EH (cell line): ENCODE results near the gene B3GALT6.
"Not testable (repeated sequence)": the region's sequence is repeated elsewhere in the genome, so short reads cannot be mapped to it uniquely, and the experiment has no call there.

Experiments used
- DNase-seq: peaks from one replicate; pipeline ENCODE4 v3.0.0-alpha.2; 2015; ENCODE audit warnings: low read depth

The B3GALT6 gene

DNA sequence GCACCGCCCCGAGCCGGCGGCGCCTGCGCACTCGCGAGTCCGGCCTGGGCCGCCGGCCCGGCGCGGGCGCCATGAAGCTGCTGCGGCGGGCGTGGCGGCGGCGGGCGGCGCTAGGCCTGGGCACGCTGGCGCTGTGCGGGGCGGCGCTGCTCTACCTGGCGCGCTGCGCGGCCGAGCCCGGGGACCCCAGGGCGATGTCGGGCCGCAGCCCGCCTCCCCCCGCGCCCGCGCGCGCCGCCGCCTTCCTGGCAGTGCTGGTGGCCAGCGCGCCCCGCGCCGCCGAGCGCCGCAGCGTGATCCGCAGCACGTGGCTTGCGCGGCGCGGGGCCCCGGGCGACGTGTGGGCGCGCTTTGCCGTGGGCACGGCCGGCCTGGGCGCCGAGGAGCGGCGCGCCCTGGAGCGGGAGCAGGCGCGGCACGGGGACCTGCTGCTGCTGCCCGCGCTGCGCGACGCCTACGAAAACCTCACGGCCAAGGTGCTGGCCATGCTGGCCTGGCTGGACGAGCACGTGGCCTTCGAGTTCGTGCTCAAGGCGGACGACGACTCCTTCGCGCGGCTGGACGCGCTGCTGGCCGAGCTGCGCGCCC lies at the start of gene B3GALT6:
Gene B3GALT6 (plus strand): TSS at position 30 of the 588 bp plus-strand sequence. CDS start 42 bp downstream, at position 72.
- no peak for DNase-seq

DNA sequence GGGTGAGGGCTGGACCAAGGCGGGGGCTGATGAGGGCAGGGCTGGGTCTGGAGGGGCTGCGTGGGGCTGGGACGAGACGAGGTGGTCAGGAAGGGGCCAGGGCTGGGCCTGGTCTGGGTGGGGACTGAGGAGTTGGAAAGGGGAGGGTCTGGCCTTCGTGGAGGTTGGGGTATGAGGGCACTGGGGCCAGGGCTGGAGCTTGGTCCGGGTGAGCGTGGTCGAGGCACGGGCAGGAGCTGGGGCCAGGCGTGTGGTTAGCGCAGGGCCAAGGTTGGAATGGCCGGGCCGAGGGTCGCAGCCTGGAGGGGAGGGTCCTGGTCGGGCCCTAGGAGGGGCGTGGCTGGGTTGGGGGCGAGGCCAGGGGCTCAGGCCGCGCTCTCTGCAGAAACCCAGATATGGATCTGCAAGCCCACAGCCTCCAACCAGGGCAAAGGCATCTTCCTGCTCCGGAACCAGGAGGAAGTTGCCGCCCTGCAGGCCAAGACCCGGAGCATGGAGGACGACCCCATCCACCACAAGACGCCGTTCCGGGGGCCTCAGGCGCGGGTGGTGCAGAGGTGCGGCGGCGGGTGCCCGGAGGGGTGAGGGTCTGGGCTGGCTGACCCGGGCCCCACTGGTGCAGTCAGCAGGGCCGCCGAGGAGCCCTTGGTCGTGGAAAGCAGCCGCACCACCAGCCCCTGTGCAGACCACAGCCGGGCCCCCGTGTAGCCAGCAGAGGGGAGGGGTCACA lies 49.4 kb upstream of the B3GALT6 start:
- no peak for DNase-seq

DNA sequence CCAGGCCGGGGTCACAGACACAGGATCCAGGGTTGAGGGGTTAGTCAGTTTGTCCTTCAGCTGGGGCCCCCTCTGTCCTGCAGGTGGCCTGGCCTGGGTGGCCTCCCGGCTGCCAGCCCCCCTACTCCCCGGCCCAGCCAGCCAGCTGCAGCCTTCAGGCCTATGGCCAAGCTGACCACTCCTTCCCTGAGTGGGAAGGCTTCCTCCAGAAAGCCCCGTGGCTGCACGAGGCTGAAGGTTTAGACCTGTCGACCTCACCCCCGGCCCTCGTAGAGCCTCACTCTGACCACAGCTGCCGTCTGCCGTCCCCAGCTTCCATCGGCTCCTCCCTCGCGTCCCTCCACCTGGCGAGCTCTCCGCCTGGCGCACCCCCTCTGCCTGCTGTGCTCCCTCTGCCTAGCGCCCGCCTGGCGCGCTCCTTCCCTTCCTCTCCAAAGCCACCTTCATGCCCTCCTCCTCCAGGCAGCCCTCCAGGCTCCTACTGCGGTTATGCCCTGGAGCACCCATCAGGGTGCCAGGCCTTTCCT lies 48.8 kb upstream of the B3GALT6 start:
- no peak for DNase-seq

GRCh38 chr1:1183833-1184775 lies 47.9 kb upstream of the B3GALT6 start:
- no peak for DNase-seq

DNA sequence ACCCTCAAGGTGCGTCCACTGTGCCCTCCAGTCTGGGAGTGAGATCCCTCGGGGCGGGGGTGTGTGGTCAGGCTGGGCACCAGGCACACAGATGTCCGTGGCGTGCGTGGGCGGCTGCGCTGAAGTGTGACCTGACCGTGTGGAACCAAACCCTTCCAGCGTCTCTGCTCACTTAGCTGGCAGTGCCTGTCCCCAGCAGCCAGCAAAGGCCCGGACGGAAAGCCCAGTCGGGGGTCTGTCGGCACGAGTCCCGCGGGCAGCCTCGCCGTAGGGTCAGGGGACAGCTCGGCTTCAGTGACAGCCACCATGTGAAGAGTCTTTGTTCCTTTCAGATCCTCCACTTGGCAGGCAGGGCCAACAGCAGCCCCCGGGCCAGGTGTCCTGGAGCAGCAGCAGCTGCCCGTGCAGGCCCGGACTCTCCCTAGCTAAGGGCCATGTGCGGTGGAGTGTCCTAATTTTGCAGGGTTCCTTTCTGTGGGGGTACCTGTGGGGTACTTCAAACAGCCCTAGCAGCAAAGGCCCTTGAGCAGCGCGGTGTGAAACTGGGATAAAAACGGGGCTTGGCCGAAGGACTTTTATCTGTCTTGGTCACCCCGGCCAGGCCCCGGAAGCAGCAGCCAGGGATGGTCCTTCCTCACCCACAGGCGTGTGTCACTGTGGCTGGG lies 46.8 kb upstream of the B3GALT6 start:
- DNase-seq = no peak

- DNase-seq = peak; percentile 77
Observed at GRCh38 chr1:1187938-1188337, 44.1 kb upstream of the B3GALT6 start.

DNA sequence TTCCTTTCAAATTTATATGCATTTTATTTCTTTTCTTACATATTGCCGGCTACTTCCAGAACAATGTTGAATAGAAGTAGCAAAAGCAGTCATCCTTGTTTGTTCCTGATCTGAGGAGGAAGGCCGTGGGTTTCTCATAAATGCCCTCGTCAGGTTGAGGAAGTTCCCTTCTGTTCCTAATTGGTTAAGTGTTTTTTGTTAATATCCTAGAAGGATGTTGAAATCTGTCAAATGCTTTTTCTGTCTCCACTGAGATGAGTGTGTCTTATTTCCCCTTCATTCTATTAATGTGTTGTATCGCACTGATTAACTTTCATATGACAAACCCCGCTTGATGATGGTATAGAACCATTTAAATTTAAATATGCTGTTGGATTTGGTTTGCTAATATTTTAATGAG lies 42.9 kb upstream of the B3GALT6 start:
- no peak for DNase-seq

GRCh38 chr1:1191734-1192133 lies 40.3 kb upstream of the B3GALT6 start:
- no peak for DNase-seq

GRCh38 chr1:1194723-1195122 lies 37.3 kb upstream of the B3GALT6 start:
- DNase-seq = no peak

DNA sequence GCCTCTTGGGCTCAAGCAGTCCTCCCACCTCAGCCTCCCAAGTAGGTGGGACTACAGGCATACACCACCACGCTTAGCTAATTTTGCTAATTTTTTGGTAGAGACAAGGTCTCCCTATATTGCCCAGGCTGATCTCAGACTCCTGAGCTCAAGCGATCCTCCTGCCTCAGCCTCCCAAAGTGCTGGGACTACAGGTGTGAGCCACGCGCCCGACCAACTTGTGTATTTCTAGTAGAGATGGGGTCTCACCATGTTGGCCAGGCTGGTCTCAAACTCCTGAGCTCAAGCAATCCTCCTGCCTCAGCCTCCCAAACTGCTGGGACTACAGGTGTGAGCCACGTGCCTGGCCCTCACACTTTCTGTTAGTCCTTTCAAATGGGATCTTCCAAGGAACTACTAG lies 36.3 kb upstream of the B3GALT6 start:
- not testable (repeated sequence) for DNase-seq

GRCh38 chr1:1196431-1197187 lies 35.4 kb upstream of the B3GALT6 start:
- no peak for DNase-seq

DNA sequence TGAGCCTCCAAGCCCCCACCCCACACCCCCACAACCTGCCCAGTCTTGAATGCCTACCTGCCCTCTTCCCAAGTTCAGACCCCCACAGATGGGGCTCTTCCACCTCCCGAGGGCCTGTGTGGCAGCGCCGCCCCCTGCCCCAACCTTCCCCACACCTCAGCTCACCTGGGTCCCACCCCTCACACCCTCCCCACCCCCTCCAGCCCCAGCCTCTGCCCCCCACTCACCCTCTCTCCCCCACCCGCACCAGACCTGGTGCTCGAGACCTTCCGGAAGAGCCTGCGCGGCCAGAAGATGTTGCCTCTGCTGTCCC lies 34.9 kb upstream of the B3GALT6 start:
- no peak for DNase-seq

GRCh38 chr1:1197551-1198422 lies 34.2 kb upstream of the B3GALT6 start:
- DNase-seq = no peak

DNA sequence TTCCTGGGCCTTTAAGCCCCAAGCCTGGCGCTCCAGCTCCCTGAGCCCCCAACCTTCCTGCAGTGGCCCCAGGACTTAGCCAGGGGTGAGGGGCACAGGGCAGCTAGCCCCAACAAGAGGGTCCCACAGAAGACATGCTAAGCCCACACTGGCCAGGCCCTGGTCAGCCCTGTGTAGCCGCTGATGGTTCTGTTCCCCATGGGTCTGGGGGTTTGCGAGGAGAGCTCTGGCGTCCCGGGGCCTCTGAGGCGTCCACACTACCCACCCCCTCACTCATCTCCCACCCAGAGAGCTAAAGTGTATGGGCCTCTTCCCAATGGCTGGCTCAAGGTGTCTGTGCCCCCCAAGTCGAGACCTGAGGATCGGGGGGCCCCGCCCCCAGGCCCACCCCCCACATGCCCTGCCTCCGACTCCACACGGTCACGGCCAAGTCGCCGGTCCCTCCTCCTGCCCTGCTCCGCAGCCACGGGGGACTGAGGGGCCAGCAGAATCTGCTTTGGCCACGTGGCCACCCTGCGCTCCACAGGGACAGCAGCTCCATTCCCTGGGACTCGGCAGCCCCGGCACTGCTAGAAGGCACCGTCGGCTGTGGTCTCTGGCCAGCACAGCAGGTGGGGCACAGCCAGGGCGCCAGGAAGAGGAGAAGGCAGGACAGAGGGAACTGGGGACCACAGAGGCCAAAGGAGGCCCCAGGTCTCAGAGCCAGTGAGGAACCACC lies 33.5 kb upstream of the B3GALT6 start:
- no peak for DNase-seq

- no peak for DNase-seq
Observed at GRCh38 chr1:1199141-1199960, 32.7 kb upstream of the B3GALT6 start.

DNA sequence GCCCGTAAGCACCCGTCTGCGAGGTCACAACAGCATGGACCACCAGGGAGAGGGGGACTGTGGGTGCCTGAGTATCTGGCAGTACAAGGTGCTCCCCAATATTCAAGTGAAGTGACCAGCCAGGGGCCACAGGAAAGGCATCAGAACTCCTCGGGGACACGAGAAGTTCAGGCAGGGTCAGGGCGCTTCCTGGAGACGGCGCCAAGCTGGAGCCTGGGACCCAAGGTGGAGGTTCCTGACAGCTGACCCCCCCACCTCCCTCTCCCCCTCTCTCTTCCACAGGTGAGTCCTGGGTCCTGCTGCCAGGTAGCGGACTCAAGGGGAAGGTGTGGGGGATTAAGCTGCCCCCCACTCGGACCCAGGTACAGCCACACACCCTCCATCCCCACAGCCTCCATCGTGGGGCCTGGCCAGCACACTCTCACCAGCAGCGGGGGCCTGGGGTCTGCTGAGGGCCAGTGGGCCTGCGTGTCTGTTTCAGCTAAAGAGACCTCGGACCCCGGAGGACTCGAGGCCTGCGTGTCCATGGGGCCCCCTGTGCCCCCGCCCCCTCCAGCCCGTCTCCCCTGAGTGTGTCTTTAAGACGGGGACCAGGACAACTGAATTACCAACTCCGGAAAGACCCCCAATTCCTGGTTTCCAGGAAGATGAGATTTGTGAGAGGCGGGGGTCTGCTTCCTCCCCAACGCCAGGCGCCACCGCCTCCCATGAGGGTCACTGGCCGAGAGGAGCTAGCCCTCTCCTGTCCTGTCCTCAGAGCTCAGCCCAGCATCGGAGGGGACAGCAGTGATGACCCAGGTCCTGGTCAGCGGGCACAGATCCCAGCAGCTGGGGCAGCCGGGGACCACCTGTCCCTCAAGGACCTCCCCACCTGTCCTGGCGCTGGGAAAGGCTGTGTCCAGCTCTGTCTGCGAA lies 31.8 kb upstream of the B3GALT6 start:
- DNase-seq = no peak

- peak; percentile 38 for DNase-seq
Observed at GRCh38 chr1:1200876-1201810, 30.9 kb upstream of the B3GALT6 start.
